Panc1 (cell line): Measurements from ENCODE around the gene PDYN. TPM values are rescaled to one million over a fixed set of nuclear protein-coding genes. Genes with fewer than 3 reads are reported as not detected.

Source experiments
- ATAC-seq: fragments of 200-7000 bp; cut with Tn5 transposase; 2 replicates; pipeline ENCODE4 v1.9.1; 2020; ENCODE audit warnings: mild to moderate bottlenecking, moderate library complexity
- BruUV-seq: library from RNA; stranded (reverse); fragments of 400-500 nt; replicated peaks from 2 replicates; lab custom pipeline; 2021; lab: Mats Ljungman, UMichigan
- CTCF ChIA-PET: fragments of 300-600 bp; sonication (Branson Sonifier 250); formaldehyde crosslinking; loops from one replicate; lab custom pipeline; 2022; ENCODE audit warnings: antibody characterized with exemption; lab: Charles Lee
- POLR2A ChIA-PET: fragments of 300-600 bp; sonication (Branson Sonifier 250); formaldehyde crosslinking; loops from one replicate; lab custom pipeline; 2022; ENCODE audit warnings: antibody characterized with exemption; lab: Charles Lee
- DNase-seq: peaks from one replicate; pipeline ENCODE4 v3.0.0-alpha.2; 2010; ENCODE audit warnings: low read depth, low spot score
- H3K27ac ChIP-seq: 2 replicates; pipeline ENCODE4 v1.5.1; 2011; ENCODE audit warnings: mild to moderate bottlenecking, low read length, inconsistent platforms
- H3K27me3 ChIP-seq: fragments of 200-500 bp; sonication (Bioruptor generic); 2 replicates; pipeline ENCODE4 v1.6.0; 2014; ENCODE audit warnings: low read length, inconsistent platforms; ENCODE audit not compliant: control insufficient read depth, insufficient read depth
- H3K36me3 ChIP-seq: fragments of 200-500 bp; sonication (Bioruptor generic); 2 replicates; pipeline ENCODE4 v1.5.1; 2014; ENCODE audit warnings: inconsistent platforms, mild to moderate bottlenecking, low read length, moderate library complexity; ENCODE audit not compliant: control insufficient read depth, insufficient read depth
- H3K4me1 ChIP-seq: 2 replicates; pipeline ENCODE4 v1.5.1; 2011; ENCODE audit warnings: inconsistent platforms, mild to moderate bottlenecking, low read length, moderate library complexity; ENCODE audit not compliant: control insufficient read depth, insufficient read depth
- H3K4me3 ChIP-seq, 2 experiments: 2 replicates each; pipeline ENCODE4 v1.5.1; 2011 to 2012; ENCODE audit warnings: low read depth in 2 of 2, low read length in 2 of 2, mild to moderate bottlenecking in 2 of 2, inconsistent platforms in 1 of 2, moderate library complexity in 1 of 2
- H3K9me3 ChIP-seq: fragments of 200-500 bp; sonication (Bioruptor generic); 2 replicates; pipeline ENCODE4 v1.5.1; 2014; ENCODE audit warnings: low read depth, mild to moderate bottlenecking, inconsistent platforms, low read length, moderate library complexity; ENCODE audit not compliant: control insufficient read depth, insufficient read depth
- POLR2AphosphoS5 ChIP-seq: IDR thresholded peaks from 2 replicates; pipeline ENCODE4 v1.6.1; 2012; ENCODE audit warnings: mild to moderate bottlenecking, low read depth, low read length, moderate library complexity
- SIN3A ChIP-seq: IDR thresholded peaks from 2 replicates; pipeline ENCODE4 v1.6.1; 2012; ENCODE audit warnings: low read depth, mild to moderate bottlenecking, low read length, moderate library complexity, borderline replicate concordance; ENCODE audit not compliant: insufficient read depth
- TCF7L2 ChIP-seq: IDR thresholded peaks from 2 replicates; pipeline ENCODE4 v1.6.1; 2011; ENCODE audit warnings: mild to moderate bottlenecking, low read depth, low read length, inconsistent platforms
- in situ Hi-C: cut with HindIII; loops from 2 replicates; pipeline ENCODE4 v1.10.0; 2016; ENCODE audit warnings: low sequenced_read_pairs, low pct_unique_long_range_greater_than_20kb
- intact Hi-C: fragments of 100-400 bp; cut with micrococcal nuclease; formaldehyde crosslinking; loops from one replicate; pipeline ENCODE4 v1.10.0; 2022; ENCODE audit not compliant: unreplicated experiment
- total RNA-seq: library from RNA; stranded (reverse); gene quantifications from one replicate; pipeline ENCODE4 v1.2.1, GENCODE V29; 2021; ENCODE audit not compliant: unreplicated experiment
- TF ChIP-seq, protein P1 (sequence below), 2 experiments: IDR thresholded peaks; 2 replicates each; pipeline ENCODE4 v1.6.1; 2011 to 2012; ENCODE audit warnings: low read depth in 2 of 2, control low read depth in 1 of 2, low read length in 1 of 2, mild to moderate bottlenecking in 1 of 2, moderate library complexity in 1 of 2; ENCODE audit not compliant: insufficient read depth in 1 of 2
- TF ChIP-seq, protein P2 (sequence below): fragments of 450-650 bp; IDR thresholded peaks from 2 replicates; pipeline ENCODE4 v1.5.1; 2017; ENCODE audit warnings: mild to moderate bottlenecking

PDYN gene
- total RNA-seq, 1 experiment from 2014 or later: not detected

DNA sequence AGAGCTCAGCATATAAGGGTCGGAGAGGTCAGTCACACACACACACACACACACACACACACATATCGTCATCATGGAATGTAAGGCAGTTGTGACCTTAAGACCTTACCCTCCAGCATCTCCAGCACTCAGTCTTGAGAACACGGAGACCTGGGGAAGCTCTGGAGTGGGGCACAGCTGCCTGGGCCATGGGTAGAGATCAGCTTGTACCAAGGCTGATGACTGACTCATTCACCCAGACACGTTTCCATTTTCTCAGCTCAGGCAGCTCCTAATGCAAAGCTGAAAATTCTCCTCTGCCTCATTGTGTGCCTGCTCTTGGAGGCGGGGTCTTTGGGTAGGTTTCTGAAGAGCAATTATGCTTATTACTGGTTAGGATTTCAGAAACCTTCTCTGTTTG lies 38.3 kb upstream of the PDYN start:
- no peak for ATAC-seq
- no peak for TF ChIP-seq TCF7L2
- TF ChIP-seq, protein P1, sequence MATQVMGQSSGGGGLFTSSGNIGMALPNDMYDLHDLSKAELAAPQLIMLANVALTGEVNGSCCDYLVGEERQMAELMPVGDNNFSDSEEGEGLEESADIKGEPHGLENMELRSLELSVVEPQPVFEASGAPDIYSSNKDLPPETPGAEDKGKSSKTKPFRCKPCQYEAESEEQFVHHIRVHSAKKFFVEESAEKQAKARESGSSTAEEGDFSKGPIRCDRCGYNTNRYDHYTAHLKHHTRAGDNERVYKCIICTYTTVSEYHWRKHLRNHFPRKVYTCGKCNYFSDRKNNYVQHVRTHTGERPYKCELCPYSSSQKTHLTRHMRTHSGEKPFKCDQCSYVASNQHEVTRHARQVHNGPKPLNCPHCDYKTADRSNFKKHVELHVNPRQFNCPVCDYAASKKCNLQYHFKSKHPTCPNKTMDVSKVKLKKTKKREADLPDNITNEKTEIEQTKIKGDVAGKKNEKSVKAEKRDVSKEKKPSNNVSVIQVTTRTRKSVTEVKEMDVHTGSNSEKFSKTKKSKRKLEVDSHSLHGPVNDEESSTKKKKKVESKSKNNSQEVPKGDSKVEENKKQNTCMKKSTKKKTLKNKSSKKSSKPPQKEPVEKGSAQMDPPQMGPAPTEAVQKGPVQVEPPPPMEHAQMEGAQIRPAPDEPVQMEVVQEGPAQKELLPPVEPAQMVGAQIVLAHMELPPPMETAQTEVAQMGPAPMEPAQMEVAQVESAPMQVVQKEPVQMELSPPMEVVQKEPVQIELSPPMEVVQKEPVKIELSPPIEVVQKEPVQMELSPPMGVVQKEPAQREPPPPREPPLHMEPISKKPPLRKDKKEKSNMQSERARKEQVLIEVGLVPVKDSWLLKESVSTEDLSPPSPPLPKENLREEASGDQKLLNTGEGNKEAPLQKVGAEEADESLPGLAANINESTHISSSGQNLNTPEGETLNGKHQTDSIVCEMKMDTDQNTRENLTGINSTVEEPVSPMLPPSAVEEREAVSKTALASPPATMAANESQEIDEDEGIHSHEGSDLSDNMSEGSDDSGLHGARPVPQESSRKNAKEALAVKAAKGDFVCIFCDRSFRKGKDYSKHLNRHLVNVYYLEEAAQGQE (IDR thresholded peaks at IDR 0.05; ENCODE audit: insufficient read depth in 1 of 2, low read depth in 2 of 2, low read length in 1 of 2): no peak
- TF ChIP-seq, protein P2, sequence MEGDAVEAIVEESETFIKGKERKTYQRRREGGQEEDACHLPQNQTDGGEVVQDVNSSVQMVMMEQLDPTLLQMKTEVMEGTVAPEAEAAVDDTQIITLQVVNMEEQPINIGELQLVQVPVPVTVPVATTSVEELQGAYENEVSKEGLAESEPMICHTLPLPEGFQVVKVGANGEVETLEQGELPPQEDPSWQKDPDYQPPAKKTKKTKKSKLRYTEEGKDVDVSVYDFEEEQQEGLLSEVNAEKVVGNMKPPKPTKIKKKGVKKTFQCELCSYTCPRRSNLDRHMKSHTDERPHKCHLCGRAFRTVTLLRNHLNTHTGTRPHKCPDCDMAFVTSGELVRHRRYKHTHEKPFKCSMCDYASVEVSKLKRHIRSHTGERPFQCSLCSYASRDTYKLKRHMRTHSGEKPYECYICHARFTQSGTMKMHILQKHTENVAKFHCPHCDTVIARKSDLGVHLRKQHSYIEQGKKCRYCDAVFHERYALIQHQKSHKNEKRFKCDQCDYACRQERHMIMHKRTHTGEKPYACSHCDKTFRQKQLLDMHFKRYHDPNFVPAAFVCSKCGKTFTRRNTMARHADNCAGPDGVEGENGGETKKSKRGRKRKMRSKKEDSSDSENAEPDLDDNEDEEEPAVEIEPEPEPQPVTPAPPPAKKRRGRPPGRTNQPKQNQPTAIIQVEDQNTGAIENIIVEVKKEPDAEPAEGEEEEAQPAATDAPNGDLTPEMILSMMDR: no peak
- TF ChIP-seq SIN3A: no peak
- TF ChIP-seq POLR2AphosphoS5: no peak
- DNase-seq: no peak
- H3K4me3 ChIP-seq: no peak overlapping the region
- H3K27ac ChIP-seq: no peak overlapping the region
- ChIA-PET CTCF (no interaction called here), POLR2A (interaction anchor here (0.6 kb wide), 1 partner anchor 32 kb away, joined by 6 read pairs; no protein-coding TSS in a partner anchor)
- no peaks in the 10 kb centered on the region for H3K4me1 ChIP-seq
- in situ Hi-C loops: no loop called here
- peaks cover 26% of the 10 kb centered on the region for H3K27me3 ChIP-seq
- intact Hi-C loops: no loop called here
- no peaks in the 10 kb centered on the region for H3K36me3 ChIP-seq
- BruUV-seq: no TSS peak
- no peaks in the 10 kb centered on the region for H3K9me3 ChIP-seq

DNA sequence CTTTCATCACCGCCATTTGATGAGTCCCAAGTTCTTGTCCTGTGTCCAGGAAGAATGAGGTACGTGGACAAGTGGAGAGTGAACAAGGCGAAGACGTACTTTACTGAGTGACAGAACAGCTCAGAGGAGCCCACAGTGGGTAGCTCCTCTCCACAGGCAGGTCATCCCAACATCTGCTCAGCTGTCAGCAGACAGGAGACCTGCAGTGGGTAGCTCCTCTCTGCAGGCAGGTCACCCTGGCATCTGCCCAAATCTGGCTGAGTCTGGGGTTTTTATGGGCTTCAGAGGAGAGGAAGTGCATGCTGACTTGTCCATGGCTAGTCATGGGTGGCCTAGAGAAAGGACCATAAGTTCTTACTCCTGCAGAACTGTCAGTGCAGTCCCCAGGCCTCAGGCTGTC lies 32.7 kb upstream of the PDYN start:
- Histone ChIP-seq H3K4me3 (no peak overlapping the region), H3K4me1 (no peaks in the 10 kb centered on the region), H3K27ac (no peak overlapping the region), H3K27me3 (peaks cover 23% of the 10 kb centered on the region), H3K9me3 (no peaks in the 10 kb centered on the region), H3K36me3 (no peaks in the 10 kb centered on the region)
- no peak for ATAC-seq
- TF ChIP-seq SIN3A (no peak), TCF7L2 (no peak), POLR2AphosphoS5 (no peak)
- TF ChIP-seq, protein P2: no peak
- TF ChIP-seq, protein P1 (IDR thresholded peaks at IDR 0.05; ENCODE audit: insufficient read depth in 1 of 2, low read depth in 2 of 2, low read length in 1 of 2): no peak
- in situ Hi-C loops: no loop called here
- ChIA-PET POLR2A (no interaction called here), CTCF (no interaction called here)
- no TSS peak for BruUV-seq
- DNase-seq: no peak
- intact Hi-C loops: no loop called here
